GM18498 (cell line): ENCODE data around the gene FHIP2A.
"Not testable (repeated sequence)": the region's sequence is repeated elsewhere in the genome, so short reads cannot be mapped to it uniquely, and the experiment has no call there.

Experiments used
- ATAC-seq: cut with Tn5 transposase; IDR thresholded peaks from one replicate; pipeline ENCODE4 v1.9.1; 2021; ENCODE audit warnings: mild to moderate bottlenecking, moderate library complexity; ENCODE audit not compliant: unreplicated experiment

Gene FHIP2A

DNA sequence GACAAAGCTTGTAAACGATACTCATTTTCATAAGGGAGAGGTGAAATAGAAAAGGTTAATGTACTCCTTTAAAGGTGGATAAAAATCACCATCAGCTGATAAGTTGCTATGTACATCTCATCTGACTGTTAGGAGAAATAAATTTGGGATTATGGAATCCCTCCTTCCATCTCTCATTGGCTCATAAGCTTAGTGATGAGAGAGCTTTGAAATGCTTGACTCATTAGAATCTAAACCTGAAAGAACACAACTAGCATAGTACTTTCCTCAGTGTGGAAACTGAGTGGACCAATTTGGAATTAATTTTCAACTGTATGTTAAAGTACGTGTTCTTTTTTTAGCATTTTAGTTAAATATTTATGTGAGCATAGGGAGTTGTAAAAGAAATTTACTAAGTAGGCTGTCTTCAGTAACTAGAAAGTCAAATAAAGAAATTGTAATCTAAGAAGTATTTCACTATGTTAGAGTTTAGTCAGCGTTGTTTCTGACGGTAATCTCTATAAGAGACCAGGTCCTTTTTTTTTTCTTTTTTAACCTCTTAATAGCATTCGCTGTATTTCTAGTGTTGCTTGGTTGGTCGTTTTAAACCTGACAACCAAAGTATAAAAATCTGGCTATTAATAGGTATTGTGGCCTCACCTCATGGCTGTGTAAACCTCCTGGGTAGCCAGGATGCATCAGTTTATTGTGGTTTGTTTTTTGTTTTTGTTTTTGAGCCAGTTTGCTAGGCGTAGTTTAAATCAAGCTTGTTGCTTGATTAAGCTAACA is 34.4 kb downstream of the FHIP2A start:
- ATAC-seq: no peak

DNA sequence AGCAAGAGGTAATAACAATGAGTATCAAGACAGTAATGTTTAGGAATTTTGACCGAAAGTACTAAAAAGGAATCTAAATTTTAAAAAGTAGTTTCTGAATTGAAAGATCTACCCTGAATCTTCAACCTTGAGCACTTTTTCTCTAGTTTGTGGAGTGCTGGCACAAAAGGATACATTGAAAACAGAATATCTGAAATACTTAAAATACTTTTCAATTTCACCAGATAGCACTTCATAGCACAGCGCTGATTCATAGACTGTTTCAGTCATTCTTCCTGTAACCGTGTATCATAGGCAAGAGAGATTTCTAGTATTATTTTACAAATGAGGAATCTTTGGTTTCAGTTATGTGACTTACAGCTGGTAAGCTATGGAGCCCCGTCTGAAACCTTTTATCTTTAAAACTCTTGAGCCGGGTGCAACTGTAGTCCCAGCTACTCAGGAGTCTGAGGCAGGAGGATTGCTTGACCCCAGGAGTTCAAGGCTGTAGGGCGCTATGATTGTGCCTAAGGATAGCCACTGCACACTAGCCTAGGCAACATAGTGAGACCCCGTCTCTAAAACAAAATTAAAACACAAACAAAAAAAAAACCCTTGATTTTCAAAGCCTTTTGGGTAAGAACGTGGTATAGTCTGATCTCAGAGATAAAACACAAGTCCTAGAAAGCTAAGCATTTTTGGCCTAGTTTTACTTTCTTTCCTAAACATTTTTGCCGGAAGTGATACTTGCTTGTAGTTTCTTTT is 35.1 kb downstream of the FHIP2A start:
- no peak for ATAC-seq

DNA sequence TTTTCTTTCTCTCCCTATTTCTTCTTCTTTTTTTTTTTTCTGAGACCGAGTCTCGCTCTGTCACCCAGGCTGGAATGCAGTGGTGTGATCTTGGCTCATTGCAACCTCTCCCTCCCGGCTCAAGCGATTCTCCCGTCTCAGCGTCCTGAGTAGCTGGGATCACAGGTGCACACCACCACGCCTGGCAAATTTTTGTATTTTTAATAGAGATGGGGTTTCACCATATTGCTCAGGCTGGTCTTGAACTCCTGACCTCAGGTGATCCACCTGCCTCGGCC is 35.6 kb downstream of the FHIP2A start:
- not testable (repeated sequence) for ATAC-seq

DNA sequence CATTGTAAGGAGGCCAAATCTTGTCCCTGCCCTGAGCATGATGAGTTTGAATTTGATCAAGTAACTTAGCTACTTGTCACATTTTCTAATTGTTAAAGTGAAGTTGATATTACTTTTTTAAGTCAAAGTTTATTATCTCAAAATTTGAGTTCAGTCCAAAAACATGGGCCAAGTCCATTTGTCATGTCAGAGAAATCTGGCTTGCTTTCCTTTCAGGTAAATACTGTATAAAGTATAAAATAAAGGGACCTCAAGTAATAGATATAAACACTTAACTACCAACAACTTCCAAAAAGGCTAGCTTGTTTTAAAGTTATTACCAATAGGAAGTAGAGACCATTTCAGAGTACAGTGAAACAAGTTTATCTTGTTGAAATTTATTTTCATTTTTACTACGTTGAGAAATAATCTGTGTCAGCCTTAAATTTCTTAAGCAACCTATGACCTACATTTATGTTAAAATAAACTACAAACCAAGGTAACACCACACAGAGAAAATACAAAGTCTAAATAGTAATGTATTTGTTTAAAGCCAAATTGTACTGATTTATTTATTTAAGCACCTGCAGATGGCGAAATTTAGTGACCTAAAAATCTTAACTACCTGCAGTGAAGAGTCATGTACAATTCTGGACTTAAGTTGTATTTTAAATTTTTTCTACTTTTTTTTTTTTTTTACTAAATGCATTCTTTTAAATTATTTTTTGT is 36.5 kb downstream of the FHIP2A start:
- ATAC-seq: no peak

DNA sequence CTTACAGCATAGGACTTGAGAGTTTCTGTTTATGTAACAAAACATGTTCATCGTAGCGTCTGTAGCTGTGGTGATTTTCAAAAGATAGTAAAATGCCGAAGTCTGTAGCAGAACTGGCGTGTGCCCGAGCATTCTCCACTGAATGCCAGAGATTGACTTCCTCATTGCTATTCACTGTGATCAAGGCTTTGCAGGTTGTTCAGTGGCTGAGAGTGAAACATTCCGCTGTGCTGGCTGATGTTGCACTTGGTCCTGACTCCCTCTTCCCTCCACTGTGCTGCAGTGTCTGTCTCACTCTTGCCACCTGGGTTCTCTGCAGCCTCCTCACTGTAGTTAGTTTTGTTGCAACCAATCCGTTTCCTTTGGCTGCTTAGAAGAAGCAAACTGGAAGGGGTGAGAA is 37.6 kb downstream of the FHIP2A start:
- ATAC-seq: no peak

DNA sequence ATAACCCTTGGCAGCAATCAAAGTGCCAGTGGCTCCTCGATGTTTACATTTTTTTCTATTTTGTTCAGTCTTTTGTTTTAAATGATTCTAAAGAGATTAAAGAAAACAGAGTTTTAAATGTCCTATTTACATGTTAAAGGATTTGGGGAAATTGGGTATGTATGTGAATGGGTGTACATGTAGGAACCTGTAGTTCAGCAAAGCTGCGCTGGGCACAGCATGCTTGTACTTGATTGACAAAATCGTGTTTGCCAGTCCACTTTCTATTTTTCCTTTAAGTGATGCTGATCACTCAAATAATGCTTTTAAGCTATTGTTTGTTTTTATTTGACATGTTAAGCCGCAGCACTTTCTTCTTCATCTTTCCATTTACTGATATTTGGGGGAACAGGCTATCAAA is 40.9 kb downstream of the FHIP2A start:
- ATAC-seq: no peak

DNA sequence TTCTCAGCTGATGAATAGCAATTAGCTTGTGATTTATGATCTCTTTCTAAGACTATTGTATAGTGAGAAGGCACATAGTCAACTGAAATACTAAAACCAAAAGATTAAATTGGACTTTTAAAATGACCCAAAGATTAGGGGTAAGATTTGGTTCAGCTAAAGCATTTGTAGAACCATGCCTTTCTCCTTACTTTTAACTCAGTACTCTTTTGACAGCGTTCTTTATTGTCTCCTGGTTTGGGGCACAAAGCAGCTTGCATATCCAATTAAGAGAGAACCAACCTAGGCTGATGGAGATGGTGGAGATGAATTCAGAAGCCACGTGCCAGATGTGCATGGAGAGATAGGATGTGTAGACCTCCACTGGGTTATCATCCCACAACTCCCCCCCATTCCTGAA is 45.8 kb downstream of the FHIP2A start:
- no peak for ATAC-seq

DNA sequence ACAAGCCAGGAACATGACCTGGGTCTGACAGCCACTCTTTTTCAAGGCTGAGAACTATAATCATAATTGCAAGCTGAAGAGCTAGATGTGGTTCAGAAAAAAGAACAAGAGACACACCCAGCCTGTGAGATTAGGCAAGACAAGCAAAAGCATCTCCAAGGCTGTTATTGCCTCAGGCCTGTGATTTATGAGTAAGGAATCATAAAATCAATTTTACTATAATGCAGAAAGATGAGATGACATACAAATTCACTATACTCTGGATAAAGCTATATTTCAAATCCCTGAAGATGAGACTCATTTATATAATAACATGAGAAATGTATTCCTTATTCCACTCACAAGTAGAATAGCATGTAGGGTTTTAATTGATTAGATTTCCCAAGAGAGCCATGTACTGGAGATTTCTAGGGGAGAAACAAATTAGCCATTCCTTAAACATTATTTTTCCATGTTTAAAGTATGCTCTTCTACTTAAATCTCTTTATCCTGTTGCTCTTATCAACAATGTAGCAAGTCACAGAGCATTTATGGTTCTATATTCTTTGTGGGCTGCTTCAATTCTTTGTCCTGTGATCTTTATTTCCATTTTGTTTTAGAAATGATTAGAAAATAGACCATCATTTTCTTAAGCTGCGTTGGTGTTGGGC is 47.4 kb downstream of the FHIP2A start:
- ATAC-seq: no peak

DNA sequence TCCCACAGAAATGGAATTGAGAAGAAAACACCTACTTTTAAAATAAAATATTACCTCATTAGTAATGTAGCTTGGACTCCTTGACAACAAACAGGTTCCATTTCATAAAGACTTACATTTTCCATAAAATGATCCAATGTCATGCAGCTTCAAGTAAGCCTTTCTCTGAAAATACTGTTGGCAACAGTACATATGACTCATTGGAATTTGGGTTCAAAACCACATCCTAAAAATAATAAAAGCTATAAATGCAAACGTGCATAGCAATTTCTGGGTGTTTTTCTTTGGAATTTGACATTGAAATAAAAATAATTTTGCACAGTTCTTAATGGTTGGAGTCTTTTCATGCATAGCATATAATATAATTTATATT is 47.9 kb downstream of the FHIP2A start:
- ATAC-seq: no peak

DNA sequence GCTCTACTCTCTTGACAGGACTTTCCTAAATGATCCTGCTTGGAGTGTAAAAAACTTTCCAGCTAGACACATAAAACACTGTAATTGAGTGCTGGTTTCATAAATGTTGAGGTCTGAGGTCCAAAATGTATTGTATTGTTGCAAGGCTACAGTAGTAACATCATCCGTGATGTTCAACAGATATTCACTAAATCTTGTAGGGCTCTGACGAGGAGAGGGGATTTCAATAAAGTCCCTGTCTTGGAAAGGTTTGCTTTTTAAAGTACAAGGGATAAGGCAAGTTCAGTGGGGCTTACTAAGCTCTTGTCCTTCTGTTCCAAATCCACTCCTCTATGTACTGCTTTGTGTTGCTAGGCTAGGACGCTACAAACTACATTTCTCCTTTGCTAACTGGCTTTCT is 48.9 kb downstream of the FHIP2A start:
- ATAC-seq: no peak

DNA sequence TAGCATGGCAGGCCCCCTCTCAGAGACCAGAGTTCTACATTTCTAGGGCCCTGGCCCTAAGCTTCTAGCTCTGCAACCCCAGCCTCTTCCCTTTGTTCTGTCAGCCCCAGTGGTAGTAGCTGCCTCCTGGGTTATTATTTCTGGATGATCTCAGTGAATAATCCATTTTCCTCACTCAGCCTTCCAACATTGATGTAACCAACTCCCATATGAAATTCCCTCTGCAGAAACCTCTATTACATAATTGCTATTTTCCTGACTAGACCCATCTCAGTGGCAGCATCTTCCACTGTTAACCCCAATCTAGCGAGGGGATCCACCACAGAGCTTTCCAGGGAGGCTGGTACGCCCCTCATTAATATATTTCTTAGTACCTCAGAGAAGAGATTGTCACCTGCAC is 49.8 kb downstream of the FHIP2A start:
- ATAC-seq: no peak
